ENCODE measurements around the gene TMEM134.

The TMEM134 gene

DNA sequence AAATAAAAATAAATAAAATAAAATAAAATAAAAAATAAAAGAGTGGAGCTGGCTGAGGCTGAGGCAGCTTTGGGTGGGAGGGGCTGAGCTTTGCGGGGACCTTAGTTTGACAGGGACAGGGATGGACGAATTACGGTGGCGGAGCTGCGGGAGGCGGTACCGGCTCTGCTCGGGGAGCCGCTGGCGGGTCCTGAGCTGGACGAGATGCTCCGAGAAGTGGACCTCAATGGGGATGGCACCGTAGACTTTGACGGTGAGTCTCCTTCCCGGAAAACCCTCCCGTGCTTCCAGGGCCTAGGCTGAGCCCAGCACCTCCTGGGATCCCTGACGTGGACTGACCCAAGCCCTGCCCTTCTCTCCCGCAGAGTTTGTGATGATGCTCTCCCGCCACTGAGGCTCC, 10.8 kb downstream of the TMEM134 start:
- no peak for DNase-seq (ENCODE audit: low read depth)
- no peak for TF ChIP-seq CTCF (IDR thresholded peaks at IDR 0.05; ENCODE audit: insufficient read depth, low read depth, low read length, missing control alignments)

DNA sequence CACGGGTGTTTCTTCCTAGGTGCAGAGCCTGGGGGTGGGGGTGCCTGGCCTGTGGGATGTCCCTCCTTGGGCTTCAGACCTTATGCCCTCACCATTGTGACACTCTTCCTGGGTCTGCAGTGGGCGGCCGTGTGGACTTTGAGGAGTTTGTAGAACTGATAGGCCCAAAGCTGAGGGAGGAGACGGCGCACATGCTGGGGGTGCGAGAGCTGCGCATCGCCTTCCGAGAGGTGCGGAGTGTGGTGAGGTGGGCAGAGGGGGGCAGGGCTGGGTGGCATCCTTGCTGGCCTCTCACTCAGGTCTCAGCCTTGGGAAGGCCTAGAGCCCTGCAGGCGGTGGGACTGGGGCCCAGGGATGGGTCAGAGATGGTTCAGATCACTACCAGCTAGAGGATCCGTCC, 11.6 kb downstream of the TMEM134 start:
- H3K4me3 ChIP-seq (ENCODE audit: low read length) = no peak overlapping the region
- no peak for TF ChIP-seq CTCF (IDR thresholded peaks at IDR 0.05; ENCODE audit: insufficient read depth, low read depth, low read length, missing control alignments)
- DNase-seq (ENCODE audit: low read depth) = no peak

More for the DNA sequence above, 10.8 kb downstream of the TMEM134 start:
- no peak overlapping the region for H3K4me3 ChIP-seq (ENCODE audit: low read length)

- no peak for TF ChIP-seq CTCF (IDR thresholded peaks at IDR 0.05; ENCODE audit: insufficient read depth, low read depth, low read length, missing control alignments)
- DNase-seq (ENCODE audit: low read depth) = no peak
- H3K4me3 ChIP-seq (ENCODE audit: low read length) = no peak overlapping the region
These were observed 12.9 kb downstream of the TMEM134 start for GRCh38 chr11:67456068-67456705.

GRCh38 chr11:67455054-67455453, 14.0 kb downstream of the TMEM134 start, which contains the start of gene CABP4:
TSS of gene CABP4 (plus strand) at chr11:67455354. CDS start at chr11:67455424, 70 bp downstream.
- no peak for DNase-seq (ENCODE audit: low read depth)
- no peak for TF ChIP-seq CTCF (IDR thresholded peaks at IDR 0.05; ENCODE audit: insufficient read depth, low read depth, low read length, missing control alignments)

GRCh38 chr11:67453816-67454732, 15.0 kb downstream of the TMEM134 start:
- no peak for DNase-seq (ENCODE audit: low read depth)
- no peak overlapping the region for H3K4me3 ChIP-seq (ENCODE audit: low read length)
- TF ChIP-seq CTCF (IDR thresholded peaks at IDR 0.05; ENCODE audit: insufficient read depth, low read depth, low read length, missing control alignments) = no peak

More at GRCh38 chr11:67455054-67455453, 14.0 kb downstream of the TMEM134 start, which contains the start of gene CABP4:
- H3K4me3 ChIP-seq (ENCODE audit: low read length) = no peak within 1 kb of the TSS

- TF ChIP-seq CTCF (IDR thresholded peaks at IDR 0.05; ENCODE audit: insufficient read depth, low read depth, low read length, missing control alignments) = no peak
- no peak for DNase-seq (ENCODE audit: low read depth)
- no peak within 1 kb of the TSS for H3K4me3 ChIP-seq (ENCODE audit: low read length)
These were observed 16.7 kb downstream of the TMEM134 start, which contains the start of gene GPR152 for GRCh38 chr11:67452141-67452952. TSS of gene GPR152 (minus strand) at chr11:67452729. CDS start at chr11:67452724, 5 bp downstream.
